A549 (cell line): Measurements from ENCODE around the gene WDR26.

Source experiments
- CHD2 ChIP-seq: fragments of 150-350 bp; IDR thresholded peaks from 2 replicates; pipeline ENCODE4 v1.6.1; 2014; ENCODE audit warnings: low read length; ENCODE audit not compliant: partially characterized antibody
- EP300 ChIP-seq, 2 experiments: fragments of >200 bp; sonication (Bioruptor Twin); formaldehyde crosslinking; IDR thresholded peaks; 2 replicates in 1 of 2; 3 replicates in 1 of 2; pipeline ENCODE4 v1.6.1; 2016 to 2017
- GATA3 ChIP-seq: IDR thresholded peaks from 2 replicates; pipeline ENCODE4 v1.6.1; 2012; ENCODE audit warnings: borderline replicate concordance
- MAFK ChIP-seq: fragments of 450-650 bp; IDR thresholded peaks from 2 replicates; pipeline ENCODE4 v1.6.1; 2014; ENCODE audit not compliant: partially characterized antibody
- NFE2L2 ChIP-seq: fragments of 150-350 bp; conservative IDR thresholded peaks from 2 replicates; pipeline ENCODE4 v1.6.1; 2014; ENCODE audit warnings: low read length
- POLR2A ChIP-seq: IDR thresholded peaks from 2 replicates; pipeline ENCODE4 v1.6.1; 2012; ENCODE audit warnings: mild to moderate bottlenecking, low read length
- POLR2AphosphoS2 ChIP-seq: conservative IDR thresholded peaks from 2 replicates; pipeline ENCODE4 v1.6.1; 2012; ENCODE audit warnings: low read length, improper control_type of control experiment, inconsistent platforms
- RAD21 ChIP-seq, 2 experiments: fragments of >200 bp in 1 of 2; sonication (Bioruptor Twin) in 1 of 2; formaldehyde crosslinking in 1 of 2; IDR thresholded peaks in 1 of 2; conservative IDR thresholded peaks in 1 of 2; 2 replicates in 1 of 2; 3 replicates in 1 of 2; pipeline ENCODE4 v1.6.1; 2012 to 2018; ENCODE audit warnings: inconsistent platforms in 1 of 2
- ZSCAN20 ChIP-seq: fragments of 250-450 bp; sonication (Bioruptor Pico); IDR thresholded peaks from 2 replicates; pipeline ENCODE4 v1.8.0; 2022; ENCODE audit warnings: mild to moderate bottlenecking, moderate library complexity
- TF ChIP-seq, protein P1 (sequence below): fragments of >200 bp; sonication (Bioruptor Twin); formaldehyde crosslinking; IDR thresholded peaks from 3 replicates; pipeline ENCODE4 v1.5.1; 2016
- TF ChIP-seq, protein P2 (sequence below): fragments of 200-600 bp; sonication (generic); IDR thresholded peaks from 2 replicates; pipeline ENCODE4 v1.6.1; 2016; ENCODE audit warnings: antibody characterized with exemption, mild to moderate bottlenecking, moderate library complexity
- TF ChIP-seq, protein P3 (sequence below): IDR thresholded peaks from 2 replicates; pipeline ENCODE4 v1.6.1; 2012

DNA sequence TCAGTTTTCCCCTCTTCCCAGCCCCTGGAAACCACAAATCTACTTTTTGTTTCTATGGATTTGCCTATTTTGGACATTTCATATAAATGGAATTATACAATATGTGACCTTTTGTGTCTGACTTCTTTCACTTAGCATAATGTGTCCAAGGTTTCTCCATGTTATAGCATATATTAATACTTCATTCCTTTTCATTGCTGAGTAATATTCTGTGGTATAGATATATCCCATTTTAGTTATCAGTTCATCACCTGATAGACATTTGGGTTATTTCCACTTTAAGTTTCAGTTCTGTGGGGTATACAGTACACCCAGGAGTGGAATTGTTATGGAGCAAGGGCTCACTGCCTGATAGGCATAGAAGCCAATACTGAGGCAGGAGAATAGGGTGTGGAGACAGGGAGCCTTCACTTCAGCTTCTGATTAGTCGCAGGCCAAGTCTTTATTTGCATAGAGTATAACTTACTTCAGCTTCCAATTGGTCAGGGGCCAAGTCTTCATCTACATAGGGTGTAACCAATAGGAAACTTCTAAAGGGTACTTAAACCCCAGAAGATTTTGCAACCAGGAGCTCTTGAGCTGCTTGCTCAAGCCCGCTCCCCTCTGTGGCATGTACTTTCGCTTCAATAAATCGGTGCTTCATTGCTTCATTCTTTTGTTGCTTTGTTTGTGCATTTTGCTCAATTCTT lies 96.3 kb downstream of the WDR26 start:
- TF ChIP-seq, protein P1, sequence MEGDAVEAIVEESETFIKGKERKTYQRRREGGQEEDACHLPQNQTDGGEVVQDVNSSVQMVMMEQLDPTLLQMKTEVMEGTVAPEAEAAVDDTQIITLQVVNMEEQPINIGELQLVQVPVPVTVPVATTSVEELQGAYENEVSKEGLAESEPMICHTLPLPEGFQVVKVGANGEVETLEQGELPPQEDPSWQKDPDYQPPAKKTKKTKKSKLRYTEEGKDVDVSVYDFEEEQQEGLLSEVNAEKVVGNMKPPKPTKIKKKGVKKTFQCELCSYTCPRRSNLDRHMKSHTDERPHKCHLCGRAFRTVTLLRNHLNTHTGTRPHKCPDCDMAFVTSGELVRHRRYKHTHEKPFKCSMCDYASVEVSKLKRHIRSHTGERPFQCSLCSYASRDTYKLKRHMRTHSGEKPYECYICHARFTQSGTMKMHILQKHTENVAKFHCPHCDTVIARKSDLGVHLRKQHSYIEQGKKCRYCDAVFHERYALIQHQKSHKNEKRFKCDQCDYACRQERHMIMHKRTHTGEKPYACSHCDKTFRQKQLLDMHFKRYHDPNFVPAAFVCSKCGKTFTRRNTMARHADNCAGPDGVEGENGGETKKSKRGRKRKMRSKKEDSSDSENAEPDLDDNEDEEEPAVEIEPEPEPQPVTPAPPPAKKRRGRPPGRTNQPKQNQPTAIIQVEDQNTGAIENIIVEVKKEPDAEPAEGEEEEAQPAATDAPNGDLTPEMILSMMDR, result no peak
- TF ChIP-seq EP300 (IDR thresholded peaks at IDR 0.05) (no peak), POLR2A (no peak), CHD2 (no peak), GATA3 (no peak), RAD21 (conservative IDR thresholded peaks at IDR 0.05 in 1 of 2, IDR thresholded peaks at IDR 0.05 in 1 of 2) (no peak), POLR2AphosphoS2 (no peak), ZSCAN20 (CRISPR knock-in tag) (no peak), NFE2L2 (no peak), MAFK (no peak)
- TF ChIP-seq, protein P2, sequence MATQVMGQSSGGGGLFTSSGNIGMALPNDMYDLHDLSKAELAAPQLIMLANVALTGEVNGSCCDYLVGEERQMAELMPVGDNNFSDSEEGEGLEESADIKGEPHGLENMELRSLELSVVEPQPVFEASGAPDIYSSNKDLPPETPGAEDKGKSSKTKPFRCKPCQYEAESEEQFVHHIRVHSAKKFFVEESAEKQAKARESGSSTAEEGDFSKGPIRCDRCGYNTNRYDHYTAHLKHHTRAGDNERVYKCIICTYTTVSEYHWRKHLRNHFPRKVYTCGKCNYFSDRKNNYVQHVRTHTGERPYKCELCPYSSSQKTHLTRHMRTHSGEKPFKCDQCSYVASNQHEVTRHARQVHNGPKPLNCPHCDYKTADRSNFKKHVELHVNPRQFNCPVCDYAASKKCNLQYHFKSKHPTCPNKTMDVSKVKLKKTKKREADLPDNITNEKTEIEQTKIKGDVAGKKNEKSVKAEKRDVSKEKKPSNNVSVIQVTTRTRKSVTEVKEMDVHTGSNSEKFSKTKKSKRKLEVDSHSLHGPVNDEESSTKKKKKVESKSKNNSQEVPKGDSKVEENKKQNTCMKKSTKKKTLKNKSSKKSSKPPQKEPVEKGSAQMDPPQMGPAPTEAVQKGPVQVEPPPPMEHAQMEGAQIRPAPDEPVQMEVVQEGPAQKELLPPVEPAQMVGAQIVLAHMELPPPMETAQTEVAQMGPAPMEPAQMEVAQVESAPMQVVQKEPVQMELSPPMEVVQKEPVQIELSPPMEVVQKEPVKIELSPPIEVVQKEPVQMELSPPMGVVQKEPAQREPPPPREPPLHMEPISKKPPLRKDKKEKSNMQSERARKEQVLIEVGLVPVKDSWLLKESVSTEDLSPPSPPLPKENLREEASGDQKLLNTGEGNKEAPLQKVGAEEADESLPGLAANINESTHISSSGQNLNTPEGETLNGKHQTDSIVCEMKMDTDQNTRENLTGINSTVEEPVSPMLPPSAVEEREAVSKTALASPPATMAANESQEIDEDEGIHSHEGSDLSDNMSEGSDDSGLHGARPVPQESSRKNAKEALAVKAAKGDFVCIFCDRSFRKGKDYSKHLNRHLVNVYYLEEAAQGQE, result no peak
- TF ChIP-seq, protein P3, sequence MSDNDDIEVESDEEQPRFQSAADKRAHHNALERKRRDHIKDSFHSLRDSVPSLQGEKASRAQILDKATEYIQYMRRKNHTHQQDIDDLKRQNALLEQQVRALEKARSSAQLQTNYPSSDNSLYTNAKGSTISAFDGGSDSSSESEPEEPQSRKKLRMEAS, result no peak
